GM12874 (cell line): ENCODE data around the gene AZU1.

ENCODE experiments used
- CTCF ChIP-seq: IDR thresholded peaks from 2 replicates; pipeline ENCODE4 v1.5.1; 2011; ENCODE audit warnings: low read depth, mild to moderate bottlenecking, control low read depth, low read length, moderate library complexity; ENCODE audit not compliant: insufficient read depth

AZU1 gene

GRCh38 chr19:799076-799881, 28.4 kb upstream of the AZU1 start:
- no peak for TF ChIP-seq CTCF

- TF ChIP-seq CTCF: no peak
Observed at GRCh38 chr19:800360-801029, 27.1 kb upstream of the AZU1 start.

GRCh38 chr19:801030-801860, 26.4 kb upstream of the AZU1 start:
- TF ChIP-seq CTCF: no peak

- TF ChIP-seq CTCF: no peak
Observed at GRCh38 chr19:801861-802497, 25.7 kb upstream of the AZU1 start.

- no peak for TF ChIP-seq CTCF
Observed at GRCh38 chr19:802498-803098, 25.0 kb upstream of the AZU1 start.

GRCh38 chr19:803099-803561, 24.5 kb upstream of the AZU1 start:
- TF ChIP-seq CTCF: no peak
